GM18907 (cell line): ENCODE results near the gene DNAJC13.

Experiments used
- ATAC-seq: cut with Tn5 transposase; IDR thresholded peaks from one replicate; pipeline ENCODE4 v1.9.1; 2021; ENCODE audit warnings: mild to moderate bottlenecking, moderate library complexity; ENCODE audit not compliant: unreplicated experiment

The DNAJC13 gene

GRCh38 chr3:132570016-132570415 lies 152.7 kb downstream of the DNAJC13 start:
- no peak for ATAC-seq

- no peak for ATAC-seq
Observed at GRCh38 chr3:132573797-132574211, 156.5 kb downstream of the DNAJC13 start.

- ATAC-seq: no peak
Observed at GRCh38 chr3:132587401-132587800, 170.1 kb downstream of the DNAJC13 start.
